Activated T-helper 17 cell treated with anti-CD3 and anti-CD28 coated beads, Interleukin-2, amount 50 U/mL, for 72 hours (primary cell): ENCODE data around the gene SETD1A. TPM values are rescaled to one million over a fixed set of nuclear protein-coding genes. Genes with fewer than 3 reads are reported as not detected.

ENCODE experiments used
- ATAC-seq: fragments of 150-1000 bp; cut with Tn5 transposase; replicated peaks from 2 replicates; pipeline ENCODE4 v1.10.0; 2021; ENCODE audit warnings: mild to moderate bottlenecking, moderate library complexity
- H3K27ac Mint-ChIP-seq: one replicate; pipeline ENCODE4 v1.8.0; 2022; ENCODE audit warnings: mixed read lengths
- H3K27me3 Mint-ChIP-seq: one replicate; pipeline ENCODE4 v1.8.0; 2022; ENCODE audit warnings: mixed read lengths
- H3K36me3 Mint-ChIP-seq: one replicate; pipeline ENCODE4 v1.8.0; 2022; ENCODE audit warnings: low read depth, mild to moderate bottlenecking, mixed read lengths
- H3K4me1 Mint-ChIP-seq: one replicate; pipeline ENCODE4 v1.8.0; 2022; ENCODE audit warnings: mixed read lengths
- H3K4me3 Mint-ChIP-seq: one replicate; pipeline ENCODE4 v1.8.0; 2022; ENCODE audit warnings: mild to moderate bottlenecking, mixed read lengths
- H3K9me3 Mint-ChIP-seq: one replicate; pipeline ENCODE4 v1.8.0; 2022; ENCODE audit warnings: mixed read lengths
- total RNA-seq, 2 donors: library from RNA; stranded (reverse); gene quantifications; one replicate each; pipeline ENCODE4 v1.2.3, GENCODE V29; 2022

The SETD1A gene
- total RNA-seq, 2 donors from 2014 or later, result 27.5 to 33.7 TPM

GRCh38 chr16:30956601-30957455 is 726 bp upstream of the SETD1A start:
- H3K4me3 Mint-ChIP-seq, result peak overlapping the region; percentile 91
- peak overlapping the region; percentile 98 for H3K27ac Mint-ChIP-seq
- H3K36me3 Mint-ChIP-seq, result peaks cover 45% of the 10 kb centered on the region
- H3K27me3 Mint-ChIP-seq, result no peaks in the 10 kb centered on the region
- H3K4me1 Mint-ChIP-seq, result peaks cover 17% of the 10 kb centered on the region
- no peaks in the 10 kb centered on the region for H3K9me3 Mint-ChIP-seq
- peak; percentile 83 for ATAC-seq

GRCh38 chr16:30958175-30959079 is 873 bp downstream of the SETD1A start:
- Mint-ChIP-seq H3K36me3 (peaks cover 61% of the 10 kb centered on the region), H3K4me1 (peaks cover 17% of the 10 kb centered on the region), H3K9me3 (no peaks in the 10 kb centered on the region), H3K27me3 (no peaks in the 10 kb centered on the region), H3K4me3 (peak overlapping the region; percentile 81), H3K27ac (peak overlapping the region; percentile 79)
- ATAC-seq, result no peak

DNA sequence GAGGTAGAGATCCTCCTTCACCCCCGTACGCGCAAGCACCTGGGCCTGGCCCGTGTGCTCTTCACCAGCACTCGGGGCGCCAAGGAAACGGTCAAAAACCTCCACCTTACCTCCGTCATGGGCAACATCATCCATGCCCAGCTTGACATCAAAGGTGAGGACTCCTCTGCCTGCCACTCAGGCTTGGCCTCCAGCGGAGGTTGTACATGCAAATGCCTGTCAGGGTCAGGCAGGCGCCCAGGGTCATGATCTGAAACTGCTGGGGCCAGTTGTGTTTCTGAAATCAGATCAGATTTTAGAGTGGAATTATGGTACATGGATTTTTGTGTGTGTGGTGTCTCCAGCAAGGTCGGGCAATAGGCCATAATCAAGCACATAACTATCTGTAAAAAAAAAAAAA is 3.8 kb downstream of the SETD1A start:
- Mint-ChIP-seq H3K36me3 (peaks cover 91% of the 10 kb centered on the region), H3K4me3 (no peak overlapping the region), H3K4me1 (peaks cover 22% of the 10 kb centered on the region), H3K27me3 (no peaks in the 10 kb centered on the region), H3K27ac (no peak overlapping the region), H3K9me3 (no peaks in the 10 kb centered on the region)
- ATAC-seq, result no peak

GRCh38 chr16:30963925-30964511 is 6.5 kb downstream of the SETD1A start:
- H3K4me3 Mint-ChIP-seq, result no peak overlapping the region
- no peak overlapping the region for H3K27ac Mint-ChIP-seq
- H3K4me1 Mint-ChIP-seq, result peaks cover 20% of the 10 kb centered on the region
- no peaks in the 10 kb centered on the region for H3K27me3 Mint-ChIP-seq
- H3K36me3 Mint-ChIP-seq, result peaks cover 100% of the 10 kb centered on the region
- no peaks in the 10 kb centered on the region for H3K9me3 Mint-ChIP-seq
- ATAC-seq, result no peak

DNA sequence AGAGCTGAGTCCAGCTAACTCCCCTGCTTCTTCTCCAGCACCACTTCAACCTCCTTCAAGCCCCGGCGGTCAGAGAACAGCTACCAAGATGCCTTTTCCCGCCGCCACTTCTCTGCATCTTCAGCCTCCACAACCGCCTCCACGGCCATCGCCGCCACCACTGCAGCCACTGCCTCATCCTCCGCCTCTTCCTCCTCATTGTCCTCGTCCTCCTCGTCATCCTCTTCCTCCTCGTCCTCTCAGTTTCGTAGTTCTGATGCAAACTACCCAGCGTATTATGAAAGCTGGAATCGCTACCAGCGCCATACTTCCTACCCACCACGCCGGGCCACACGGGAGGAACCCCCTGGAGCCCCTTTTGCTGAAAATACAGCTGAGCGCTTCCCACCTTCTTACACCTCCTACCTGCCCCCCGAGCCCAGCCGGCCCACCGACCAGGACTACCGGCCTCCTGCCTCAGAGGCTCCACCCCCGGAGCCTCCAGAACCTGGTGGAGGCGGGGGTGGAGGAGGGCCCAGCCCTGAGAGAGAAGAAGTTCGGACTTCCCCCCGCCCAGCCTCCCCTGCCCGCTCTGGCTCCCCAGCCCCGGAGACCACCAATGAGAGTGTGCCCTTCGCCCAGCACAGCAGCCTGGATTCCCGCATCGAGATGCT is 7.1 kb downstream of the SETD1A start:
- no peak for ATAC-seq
- Mint-ChIP-seq H3K4me3 (no peak overlapping the region), H3K4me1 (peaks cover 13% of the 10 kb centered on the region), H3K27ac (no peak overlapping the region), H3K36me3 (peaks cover 100% of the 10 kb centered on the region), H3K9me3 (no peaks in the 10 kb centered on the region), H3K27me3 (no peaks in the 10 kb centered on the region)

- H3K9me3 Mint-ChIP-seq, result no peaks in the 10 kb centered on the region
- H3K27ac Mint-ChIP-seq, result no peak overlapping the region
- peaks cover 6% of the 10 kb centered on the region for H3K4me1 Mint-ChIP-seq
- ATAC-seq, result no peak
- no peak overlapping the region for H3K4me3 Mint-ChIP-seq
- no peaks in the 10 kb centered on the region for H3K27me3 Mint-ChIP-seq
- peaks cover 100% of the 10 kb centered on the region for H3K36me3 Mint-ChIP-seq
These were observed 7.9 kb downstream of the SETD1A start for GRCh38 chr16:30965436-30965835.

DNA sequence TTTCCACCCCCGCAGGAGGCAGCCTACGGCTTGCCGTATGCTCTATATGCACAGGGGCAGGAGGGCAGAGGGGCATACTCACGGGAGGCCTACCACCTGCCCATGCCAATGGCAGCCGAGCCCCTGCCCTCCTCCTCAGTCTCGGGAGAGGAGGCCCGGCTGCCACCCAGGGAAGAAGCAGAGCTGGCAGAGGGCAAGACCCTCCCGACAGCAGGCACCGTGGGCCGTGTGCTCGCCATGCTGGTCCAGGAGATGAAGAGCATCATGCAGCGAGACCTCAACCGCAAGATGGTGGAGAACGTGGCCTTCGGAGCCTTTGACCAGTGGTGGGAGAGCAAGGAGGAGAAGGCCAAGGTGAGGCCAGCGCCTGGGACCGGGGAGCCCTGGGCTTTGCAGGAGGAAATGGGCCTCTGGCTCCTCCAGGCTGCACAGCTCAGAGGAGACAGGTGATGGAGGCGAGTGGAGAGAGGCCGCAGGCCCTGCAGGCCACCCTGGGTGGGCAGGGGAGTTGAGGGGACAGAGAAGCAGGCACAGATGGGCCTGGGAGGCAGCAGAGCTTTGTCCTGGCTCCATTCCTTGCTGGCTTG is 8.6 kb downstream of the SETD1A start:
- no peak for ATAC-seq
- Mint-ChIP-seq H3K36me3 (peaks cover 100% of the 10 kb centered on the region), H3K27ac (no peak overlapping the region)

DNA sequence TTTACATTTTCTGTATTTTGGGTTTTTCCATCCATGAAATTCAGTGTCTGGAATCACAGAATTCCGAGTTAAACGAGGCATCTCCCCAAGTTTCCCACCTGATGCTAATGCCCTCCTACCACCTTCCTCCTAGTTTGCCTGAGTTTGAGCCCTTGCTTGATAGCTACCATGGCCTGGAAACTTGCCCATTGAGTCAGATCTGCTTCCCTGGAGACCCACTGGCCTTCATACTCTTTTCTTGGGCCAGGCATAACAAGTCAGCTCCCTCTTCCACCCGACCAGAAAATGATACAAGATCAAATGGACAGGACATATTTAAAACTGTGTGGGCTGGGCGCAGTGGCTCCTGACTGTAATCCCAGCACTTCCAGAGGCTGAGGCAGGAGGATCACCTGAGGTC is 10.2 kb downstream of the SETD1A start:
- peaks cover 100% of the 10 kb centered on the region for H3K36me3 Mint-ChIP-seq
- H3K4me3 Mint-ChIP-seq, result no peak overlapping the region
- peaks cover 5% of the 10 kb centered on the region for H3K4me1 Mint-ChIP-seq
- no peaks in the 10 kb centered on the region for H3K27me3 Mint-ChIP-seq
- no peaks in the 10 kb centered on the region for H3K9me3 Mint-ChIP-seq
- no peak overlapping the region for H3K27ac Mint-ChIP-seq
- ATAC-seq, result no peak

More for the DNA sequence above, 8.6 kb downstream of the SETD1A start:
- H3K4me3 Mint-ChIP-seq, result no peak overlapping the region
- H3K9me3 Mint-ChIP-seq, result no peaks in the 10 kb centered on the region
- no peaks in the 10 kb centered on the region for H3K27me3 Mint-ChIP-seq
- peaks cover 5% of the 10 kb centered on the region for H3K4me1 Mint-ChIP-seq

GRCh38 chr16:30969246-30969842 is 11.8 kb downstream of the SETD1A start:
- ATAC-seq, result no peak
- Mint-ChIP-seq H3K9me3 (no peaks in the 10 kb centered on the region), H3K27ac (no peak overlapping the region), H3K36me3 (peaks cover 100% of the 10 kb centered on the region), H3K4me3 (no peak overlapping the region), H3K27me3 (no peaks in the 10 kb centered on the region), H3K4me1 (peaks cover 5% of the 10 kb centered on the region)

GRCh38 chr16:30971298-30971697 is 13.7 kb downstream of the SETD1A start:
- Mint-ChIP-seq H3K9me3 (no peaks in the 10 kb centered on the region), H3K27me3 (no peaks in the 10 kb centered on the region), H3K4me3 (no peak overlapping the region), H3K4me1 (no peaks in the 10 kb centered on the region), H3K36me3 (peaks cover 100% of the 10 kb centered on the region), H3K27ac (peak overlapping the region; percentile 60)
- no peak for ATAC-seq

GRCh38 chr16:30972872-30973271 is 15.3 kb downstream of the SETD1A start:
- H3K4me3 Mint-ChIP-seq, result no peak overlapping the region
- H3K27ac Mint-ChIP-seq, result no peak overlapping the region
- no peaks in the 10 kb centered on the region for H3K9me3 Mint-ChIP-seq
- peaks cover 98% of the 10 kb centered on the region for H3K36me3 Mint-ChIP-seq
- ATAC-seq, result no peak
- H3K4me1 Mint-ChIP-seq, result no peaks in the 10 kb centered on the region
- no peaks in the 10 kb centered on the region for H3K27me3 Mint-ChIP-seq

- Mint-ChIP-seq H3K27me3 (no peaks in the 10 kb centered on the region), H3K4me1 (no peaks in the 10 kb centered on the region), H3K27ac (no peak overlapping the region), H3K4me3 (no peak overlapping the region), H3K9me3 (no peaks in the 10 kb centered on the region), H3K36me3 (peaks cover 92% of the 10 kb centered on the region)
- ATAC-seq, result no peak
These were observed 16.8 kb downstream of the SETD1A start for GRCh38 chr16:30974348-30974747.

- Mint-ChIP-seq H3K9me3 (no peaks in the 10 kb centered on the region), H3K4me1 (no peaks in the 10 kb centered on the region), H3K36me3 (peaks cover 82% of the 10 kb centered on the region), H3K27ac (no peak overlapping the region), H3K27me3 (no peaks in the 10 kb centered on the region), H3K4me3 (no peak overlapping the region)
- no peak for ATAC-seq
These were observed 18.9 kb downstream of the SETD1A start for GRCh38 chr16:30976486-30976885.
